ENCODE results near the gene RPL3.

RPL3 gene

DNA sequence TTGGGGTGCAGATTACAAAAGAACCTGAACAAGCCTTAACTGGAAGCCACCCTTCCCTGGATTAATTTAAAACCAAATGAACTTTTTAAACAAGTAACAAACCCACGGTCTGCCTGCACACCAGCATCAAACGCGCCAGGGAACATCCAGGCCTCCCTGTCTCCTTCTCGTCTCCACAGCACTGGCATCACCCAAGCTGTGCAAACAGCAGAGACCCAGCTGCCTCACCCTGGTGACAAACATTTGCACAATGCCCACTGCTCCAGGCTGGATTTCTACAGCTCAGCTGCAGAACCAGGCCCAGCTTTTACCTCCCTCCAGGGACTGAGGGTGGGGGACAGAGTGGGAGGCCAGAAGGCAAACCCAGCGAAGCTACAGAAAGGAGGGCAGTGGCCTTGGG lies 7.0 kb downstream of the RPL3 start:
- peaks cover 61% of the 10 kb centered on the region for H3K36me3 ChIP-seq

GRCh38 chr22:39311592-39312400 lies 7.6 kb downstream of the RPL3 start:
- 0 out of 2 replicates have a peak overlapping the region, but pooled peaks have one; percentile 4 for H3K27ac ChIP-seq
- H3K36me3 ChIP-seq = peaks cover 55% of the 10 kb centered on the region
- no peaks in the 10 kb centered on the region for H3K27me3 ChIP-seq (ENCODE audit: insufficient read depth, low read depth, severe bottlenecking)
- no peak overlapping the region for H3K4me3 ChIP-seq (ENCODE audit: low read depth, low read length)
- no peak for TF ChIP-seq CTCF (IDR thresholded peaks at IDR 0.05; ENCODE audit: low read depth, low read length)
- no peaks in the 10 kb centered on the region for H3K9me3 ChIP-seq (ENCODE audit: severe bottlenecking)
- DNase-seq = no peak

More for the DNA sequence above, 7.0 kb downstream of the RPL3 start:
- no peaks in the 10 kb centered on the region for H3K27me3 ChIP-seq (ENCODE audit: insufficient read depth, low read depth, severe bottlenecking)
- H3K27ac ChIP-seq = no peak overlapping the region
- no peaks in the 10 kb centered on the region for H3K9me3 ChIP-seq (ENCODE audit: severe bottlenecking)
- no peak overlapping the region for H3K4me3 ChIP-seq (ENCODE audit: low read depth, low read length)
- DNase-seq = no peak
- TF ChIP-seq CTCF (IDR thresholded peaks at IDR 0.05; ENCODE audit: low read depth, low read length) = no peak

DNA sequence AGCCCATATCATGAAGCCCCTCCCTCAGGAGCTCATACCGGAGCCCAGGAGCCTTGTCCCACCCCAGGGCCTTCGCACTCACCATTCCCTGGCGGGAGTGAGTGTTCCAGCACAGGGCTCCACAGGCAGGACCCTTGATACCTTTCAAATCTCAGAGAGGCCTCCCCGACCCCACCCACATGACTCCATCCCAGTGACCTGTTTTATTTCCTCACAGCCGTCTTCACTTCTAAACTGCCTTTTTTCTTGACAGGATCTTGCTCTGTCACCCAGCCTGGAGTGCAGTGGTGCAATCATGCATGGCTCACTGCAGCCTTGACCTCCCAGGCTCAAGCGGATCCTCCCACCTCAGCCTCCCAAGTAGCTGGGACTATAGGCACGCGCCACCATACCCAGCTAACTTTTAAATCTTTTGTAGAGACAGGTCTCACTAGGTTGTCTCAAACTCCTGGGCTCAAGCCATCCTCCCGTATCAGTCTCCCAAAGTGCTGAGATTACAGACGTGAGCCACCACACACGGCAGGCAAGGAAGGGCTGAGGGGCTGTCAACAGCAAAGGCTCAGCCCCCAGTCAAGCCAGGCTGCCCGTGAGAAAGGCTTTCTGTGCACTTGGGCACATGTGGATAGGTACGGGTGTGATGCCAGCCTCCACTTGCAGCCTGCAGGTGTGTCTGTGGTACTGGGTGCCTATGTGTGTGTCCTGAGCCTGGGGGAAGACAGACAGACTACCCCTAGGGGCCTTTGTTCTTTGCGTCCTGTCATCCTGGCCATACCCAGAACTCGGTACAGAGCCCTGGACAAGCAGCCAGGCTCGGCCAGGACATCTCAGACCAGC lies 9.3 kb downstream of the RPL3 start:
- no peaks in the 10 kb centered on the region for H3K27me3 ChIP-seq (ENCODE audit: insufficient read depth, low read depth, severe bottlenecking)
- H3K27ac ChIP-seq = no peak overlapping the region
- no peak overlapping the region for H3K4me3 ChIP-seq (ENCODE audit: low read depth, low read length)
- H3K9me3 ChIP-seq (ENCODE audit: severe bottlenecking) = no peaks in the 10 kb centered on the region
- no peak for TF ChIP-seq CTCF (IDR thresholded peaks at IDR 0.05; ENCODE audit: low read depth, low read length)
- H3K36me3 ChIP-seq = peaks cover 38% of the 10 kb centered on the region
- no peak for DNase-seq

GRCh38 chr22:39309364-39309861 lies 10.0 kb downstream of the RPL3 start:
- Histone ChIP-seq H3K9me3 (ENCODE audit: severe bottlenecking) (no peaks in the 10 kb centered on the region), H3K27ac (no peak overlapping the region), H3K27me3 (ENCODE audit: insufficient read depth, low read depth, severe bottlenecking) (no peaks in the 10 kb centered on the region), H3K4me3 (ENCODE audit: low read depth, low read length) (no peak overlapping the region), H3K36me3 (peaks cover 31% of the 10 kb centered on the region)
- DNase-seq = no peak
- TF ChIP-seq CTCF (IDR thresholded peaks at IDR 0.05; ENCODE audit: low read depth, low read length) = peak; percentile 46

GRCh38 chr22:39308614-39309363 lies 10.6 kb downstream of the RPL3 start:
- H3K4me3 ChIP-seq (ENCODE audit: low read depth, low read length) = no peak overlapping the region
- H3K27ac ChIP-seq = no peak overlapping the region
- H3K27me3 ChIP-seq (ENCODE audit: insufficient read depth, low read depth, severe bottlenecking) = no peaks in the 10 kb centered on the region
- no peaks in the 10 kb centered on the region for H3K9me3 ChIP-seq (ENCODE audit: severe bottlenecking)
- peaks cover 25% of the 10 kb centered on the region for H3K36me3 ChIP-seq
- no peak for TF ChIP-seq CTCF (IDR thresholded peaks at IDR 0.05; ENCODE audit: low read depth, low read length)
- DNase-seq = no peak

Measured in WERI-Rb-1 (cell line).